Vagina (tissue), 2 donors: ENCODE data around the gene RNF168.

Experiments
- POLR2A ChIP-seq, 2 donors: fragments of 450-650 bp; IDR thresholded peaks; one replicate each; pipeline ENCODE4 v1.6.1; 2017; ENCODE audit warnings: antibody characterized with exemption in 2 of 2, mild to moderate bottlenecking in 2 of 2, moderate library complexity in 2 of 2
- TF ChIP-seq, protein P1 (sequence below), 3 experiments: fragments of 450-650 bp in 2 of 3; fragments of 200-600 bp in 1 of 3; sonication (generic) in 1 of 3; IDR thresholded peaks; one replicate each; pipeline ENCODE4 v1.5.1; 2017 to 2019; ENCODE audit warnings: antibody characterized with exemption in 3 of 3, mild to moderate bottlenecking in 2 of 3, moderate library complexity in 2 of 3

DNA sequence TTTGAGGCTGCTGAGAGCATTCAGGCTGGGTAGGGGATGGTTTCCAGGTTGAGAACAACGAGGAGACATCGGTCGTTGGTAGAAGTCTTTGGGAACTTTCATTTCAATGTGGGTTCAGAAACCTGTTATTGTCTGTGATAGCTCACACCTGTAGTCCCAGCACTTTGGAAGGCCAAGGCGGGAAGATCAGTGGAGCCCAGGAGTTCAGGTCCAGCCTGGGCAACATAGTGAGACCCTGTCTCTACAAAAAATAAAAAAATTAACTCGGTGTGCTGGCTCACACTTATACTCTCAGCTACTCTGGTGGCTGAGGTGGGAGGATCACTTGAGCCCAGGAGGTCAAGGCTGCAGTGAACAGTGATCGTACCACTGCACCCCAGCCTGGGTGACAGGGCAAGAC lies 988 bp upstream of the RNF168 start:
- TF ChIP-seq, protein P1, sequence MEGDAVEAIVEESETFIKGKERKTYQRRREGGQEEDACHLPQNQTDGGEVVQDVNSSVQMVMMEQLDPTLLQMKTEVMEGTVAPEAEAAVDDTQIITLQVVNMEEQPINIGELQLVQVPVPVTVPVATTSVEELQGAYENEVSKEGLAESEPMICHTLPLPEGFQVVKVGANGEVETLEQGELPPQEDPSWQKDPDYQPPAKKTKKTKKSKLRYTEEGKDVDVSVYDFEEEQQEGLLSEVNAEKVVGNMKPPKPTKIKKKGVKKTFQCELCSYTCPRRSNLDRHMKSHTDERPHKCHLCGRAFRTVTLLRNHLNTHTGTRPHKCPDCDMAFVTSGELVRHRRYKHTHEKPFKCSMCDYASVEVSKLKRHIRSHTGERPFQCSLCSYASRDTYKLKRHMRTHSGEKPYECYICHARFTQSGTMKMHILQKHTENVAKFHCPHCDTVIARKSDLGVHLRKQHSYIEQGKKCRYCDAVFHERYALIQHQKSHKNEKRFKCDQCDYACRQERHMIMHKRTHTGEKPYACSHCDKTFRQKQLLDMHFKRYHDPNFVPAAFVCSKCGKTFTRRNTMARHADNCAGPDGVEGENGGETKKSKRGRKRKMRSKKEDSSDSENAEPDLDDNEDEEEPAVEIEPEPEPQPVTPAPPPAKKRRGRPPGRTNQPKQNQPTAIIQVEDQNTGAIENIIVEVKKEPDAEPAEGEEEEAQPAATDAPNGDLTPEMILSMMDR (IDR thresholded peaks at IDR 0.05), result no peak
- no peak for TF ChIP-seq POLR2A (IDR thresholded peaks at IDR 0.05)
